Central memory CD4-positive, alpha-beta T cell (primary cell): ENCODE results near the gene FAM149B1.

Experiments used
- DNase-seq: peaks from one replicate; pipeline ENCODE4 v3.0.0; 2022

FAM149B1 gene

GRCh38 chr10:73289958-73290357 is 122.0 kb downstream of the FAM149B1 start:
- no peak for DNase-seq

- DNase-seq = no peak
Observed at GRCh38 chr10:73293461-73293860, 125.5 kb downstream of the FAM149B1 start.
